K562 (cell line): Measurements from ENCODE around the gene RORB. TPM values are rescaled to one million over a fixed set of nuclear protein-coding genes. Genes with fewer than 3 reads are reported as not detected.

ENCODE experiments used
- ATAC-seq: fragments of 200-7000 bp; cut with Tn5 transposase; 3 replicates; pipeline ENCODE4 v1.9.1; 2020; ENCODE audit warnings: moderate library complexity
- BruUV-seq: library from RNA; stranded (reverse); fragments of 400-500 nt; replicated peaks from 2 replicates; lab custom pipeline; 2021; lab: Mats Ljungman, UMichigan
- CTCF ChIA-PET: fragments of 300-600 bp; formaldehyde crosslinking; extraction: SDS; loops from one replicate; lab custom pipeline; 2021; ENCODE audit warnings: low intra/inter-chr PET ratio; lab: Yijun Ruan, JAX
- POLR2A ChIA-PET: fragments of 300-600, 350-650 bp; sonication (Branson Sonifier 250); formaldehyde crosslinking; extraction: SDS; loops from one replicate; lab custom pipeline; 2021; ENCODE audit warnings: antibody characterized with exemption, inconsistent platforms; lab: Yijun Ruan, JAX
- DNase-seq, 4 experiments: peaks; one replicate each; pipeline versions ENCODE4 v3.0.0 to v3.0.0-alpha.2; 2011 to 2018; ENCODE audit warnings: low spot score in 3 of 4, mixed read lengths in 3 of 4; ENCODE audit errors: extremely low read depth in 1 of 4
- FAIRE-seq: peaks from 2 replicates; lab custom pipeline; 2011; peaks lifted over from hg19 to GRCh38; lab: Jason Lieb, UNC
- H2AFZ ChIP-seq: 2 replicates; pipeline ENCODE4 v1.6.0; 2011; ENCODE audit warnings: low read depth, low read length, control low read depth, inconsistent platforms
- H3K27ac ChIP-seq: fragments of 200-600 bp; 3 replicates; pipeline ENCODE4 v1.8.0; 2011; ENCODE audit warnings: low read depth, mild to moderate bottlenecking, control low read depth, inconsistent platforms, low read length, moderate library complexity, mixed read lengths; ENCODE audit errors: extremely low read depth
- H3K27me3 ChIP-seq, 2 experiments: fragments of 300-600 bp in 1 of 2; 2 replicates in 1 of 2; 3 replicates in 1 of 2; pipeline versions ENCODE4 v1.6.0 to v1.8.0; 2011; ENCODE audit warnings: inconsistent platforms in 2 of 2, low read length in 2 of 2, mild to moderate bottlenecking in 1 of 2, mixed read lengths in 1 of 2, moderate library complexity in 1 of 2; ENCODE audit not compliant: control insufficient read depth in 2 of 2, insufficient read depth in 2 of 2
- H3K36me3 ChIP-seq: fragments of 300-600 bp; 3 replicates; pipeline ENCODE4 v1.8.0; 2011; ENCODE audit warnings: mild to moderate bottlenecking, low read length, inconsistent platforms; ENCODE audit not compliant: control insufficient read depth, insufficient read depth
- H3K4me1 ChIP-seq, 2 experiments: fragments of 200-600 bp in 1 of 2; replicated peaks in 1 of 2; 2 replicates in 1 of 2; 3 replicates in 1 of 2; pipeline versions ENCODE4 v1.5.1 to v1.8.0; 2011; ENCODE audit warnings: inconsistent platforms in 2 of 2, low read length in 2 of 2, mild to moderate bottlenecking in 1 of 2, mixed read lengths in 1 of 2, moderate library complexity in 1 of 2; ENCODE audit not compliant: control insufficient read depth in 2 of 2, insufficient read depth in 2 of 2
- H3K4me2 ChIP-seq: 2 replicates; pipeline ENCODE4 v1.6.1; 2011; ENCODE audit warnings: low read length, control low read depth, inconsistent platforms, mixed read lengths; ENCODE audit not compliant: insufficient read depth
- H3K4me3 ChIP-seq: fragments of 200-600 bp; sonication (generic), shearing (Covaris generic); 2 replicates; pipeline ENCODE4 v1.5.1; 2016; ENCODE audit warnings: control low read depth, inconsistent platforms
- H3K79me2 ChIP-seq: fragments of 200-600 bp; 3 replicates; pipeline ENCODE4 v1.8.0; 2011; ENCODE audit warnings: low read length, inconsistent platforms; ENCODE audit not compliant: control insufficient read depth, insufficient read depth
- H3K9ac ChIP-seq, 2 experiments: 2 replicates each; pipeline versions ENCODE4 v1.6.0 to v1.6.1; 2011; ENCODE audit warnings: low read depth in 2 of 2, low read length in 2 of 2, control low read depth in 1 of 2, inconsistent platforms in 1 of 2, mild to moderate bottlenecking in 1 of 2, mixed read lengths in 1 of 2; ENCODE audit not compliant: insufficient read depth in 1 of 2
- H3K9me1 ChIP-seq: one replicate; pipeline ENCODE4 v1.6.0; 2011; ENCODE audit warnings: inconsistent platforms, mild to moderate bottlenecking, low read length, moderate library complexity; ENCODE audit not compliant: control insufficient read depth, insufficient read depth
- H3K9me3 ChIP-seq: replicated peaks from 2 replicates; pipeline ENCODE4 v1.5.1; 2011; ENCODE audit warnings: low read depth, low read length, inconsistent platforms; ENCODE audit not compliant: control insufficient read depth, insufficient read depth
- H4K20me1 ChIP-seq: replicated peaks from 2 replicates; pipeline ENCODE4 v1.6.1; 2011; ENCODE audit warnings: low read length, inconsistent platforms, mixed read lengths; ENCODE audit not compliant: control insufficient read depth, insufficient read depth
- HIVEP1 ChIP-seq: fragments of 250-450 bp; sonication (Bioruptor Pico); IDR thresholded peaks from 2 replicates; pipeline ENCODE4 v1.4.0; 2020; ENCODE audit warnings: mild to moderate bottlenecking
- RAD51 ChIP-seq: fragments of 450-650 bp; IDR thresholded peaks from 2 replicates; pipeline ENCODE4 v1.7.1; 2016; ENCODE audit warnings: low read depth, mild to moderate bottlenecking, borderline replicate concordance
- TFE3 ChIP-seq: fragments of 450-650 bp; formaldehyde crosslinking; IDR thresholded peaks from 2 replicates; pipeline ENCODE4 v1.4.0; 2020; ENCODE audit warnings: mild to moderate bottlenecking, mixed read lengths
- ZNF584 ChIP-seq: fragments of 200-800 bp; sonication (Bioruptor generic); IDR thresholded peaks from 2 replicates; pipeline ENCODE4 v1.6.1; 2016; ENCODE audit warnings: low read depth, mild to moderate bottlenecking, missing genetic modification characterization, missing compliant biosample characterization
- WGBS: fragments of 100-300 bp; shearing (Covaris generic); methylation state at CpG from one replicate; pipeline ENCODE4 v1.1.6; 2016; ENCODE audit warnings: low coverage, mixed read lengths; ENCODE audit not compliant: insufficient coverage; ENCODE audit errors: missing lambda C conversion rate; 5-methylcytosine and 5-hydroxymethylcytosine counted together
- in situ Hi-C: fragments of 300-500 bp; cut with MboI; formaldehyde crosslinking; loops from 4 replicates; pipeline ENCODE4 v1.15.0; 2018; ENCODE audit warnings: inconsistent platforms, mixed read lengths
- intact Hi-C: fragments of 100-400 bp; cut with micrococcal nuclease; formaldehyde crosslinking; loops from 2 replicates; pipeline ENCODE4 v1.14.2; 2022
- polyA plus RNA-seq, 8 experiments: library from polyadenylated mRNA; depleted of rRNA in 4 of 8; stranded (reverse) in 5 of 8; unstranded in 3 of 8; fragments of >200 nt; fragmentation: Nextera tagmentation in 2 of 8; fragmentation: Illumina TruSeq in 1 of 8; extraction: Ambion mirVana in 2 of 8; extraction: Trizol in 1 of 8; gene quantifications; 2 replicates each; pipeline versions ENCODE4 v1.2.1 to v1.2.3, GENCODE V29; 2011 to 2014; ENCODE audit warnings: inconsistent platforms in 1 of 8, missing spikeins in 1 of 8
- total RNA-seq, 7 experiments: library from RNA; depleted of rRNA in 6 of 7; stranded (reverse); fragments of >200 nt in 6 of 7; fragmentation: Illumina TruSeq in 2 of 7; extraction: Trizol in 2 of 7; gene quantifications; 2 replicates each; pipeline versions ENCODE4 v1.2.1 to v1.2.3, GENCODE V29; 2011 to 2021; ENCODE audit warnings: low replicate concordance in 1 of 7

RORB gene
- total and polyA plus RNA-seq, 9 of the 15 experiments (the other 6 are each of a cell fraction or from before 2014, with no cell fraction given), result not detected

- H4K20me1 ChIP-seq, result no peaks in the 10 kb centered on the region
- no peaks in the 10 kb centered on the region for H3K9me3 ChIP-seq
- H3K9ac ChIP-seq, result no peak overlapping the region
- ChIA-PET CTCF (no interaction called here), POLR2A (no interaction called here)
- no peak for TF ChIP-seq ZNF584
- TF ChIP-seq TFE3, result peak; percentile 73
- peak; percentile 31; the same call in 1 of the 2 replicates for TF ChIP-seq RAD51
- no peak for TF ChIP-seq HIVEP1 (CRISPR knock-in tag)
- in situ Hi-C loops, result no loop called here
- H3K9me1 ChIP-seq, result no peaks in the 10 kb centered on the region
- intact Hi-C loops, result no loop called here
- BruUV-seq, result no TSS peak
- no peak for DNase-seq
- no peaks in the 10 kb centered on the region for H3K27me3 ChIP-seq
- H3K4me2 ChIP-seq, result no peak overlapping the region
- no peak overlapping the region for H2AFZ ChIP-seq
- H3K4me3 ChIP-seq, result no peak overlapping the region
- no peak overlapping the region for H3K27ac ChIP-seq
- H3K36me3 ChIP-seq, result no peaks in the 10 kb centered on the region
- H3K4me1 ChIP-seq, result no peaks in the 10 kb centered on the region
- 0% methylated on average over 1 of the region's 1 CpG for WGBS
- FAIRE-seq, result no peak
- H3K79me2 ChIP-seq, result no peaks in the 10 kb centered on the region
- no peak for ATAC-seq
Measured at GRCh38 chr9:74719306-74719705, 222.2 kb downstream of the RORB start.
